Measurements from ENCODE around the gene NDUFA5.

The NDUFA5 gene

DNA sequence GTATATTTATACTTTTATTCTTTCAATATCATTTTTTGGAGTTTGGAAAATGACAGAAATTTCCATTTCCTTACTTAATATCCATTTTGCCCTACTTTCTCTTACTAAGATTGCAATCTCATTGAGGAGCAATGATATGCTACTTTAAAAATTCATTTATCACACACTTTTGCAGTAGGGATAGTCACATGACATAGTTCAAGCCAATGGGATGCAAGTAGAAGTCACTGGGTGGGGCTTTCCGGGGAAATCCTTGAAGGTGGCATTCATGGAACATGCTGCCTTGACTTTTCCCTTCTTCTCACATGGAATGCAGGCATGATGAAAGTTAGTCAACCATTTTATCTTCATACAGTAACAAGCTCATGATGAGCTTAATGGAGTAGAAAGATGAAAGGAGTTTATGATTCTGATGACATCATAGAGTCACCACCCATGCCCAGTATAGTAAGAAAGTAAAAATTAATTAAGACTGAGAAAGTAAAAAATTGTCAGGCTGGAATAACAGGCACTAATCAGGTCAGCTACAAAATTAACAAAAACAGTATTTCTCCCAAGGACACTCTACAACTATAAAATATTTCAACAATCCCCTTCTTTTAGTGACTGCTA is 56.6 kb downstream of the NDUFA5 start:
- DNase-seq: no peak

DNA sequence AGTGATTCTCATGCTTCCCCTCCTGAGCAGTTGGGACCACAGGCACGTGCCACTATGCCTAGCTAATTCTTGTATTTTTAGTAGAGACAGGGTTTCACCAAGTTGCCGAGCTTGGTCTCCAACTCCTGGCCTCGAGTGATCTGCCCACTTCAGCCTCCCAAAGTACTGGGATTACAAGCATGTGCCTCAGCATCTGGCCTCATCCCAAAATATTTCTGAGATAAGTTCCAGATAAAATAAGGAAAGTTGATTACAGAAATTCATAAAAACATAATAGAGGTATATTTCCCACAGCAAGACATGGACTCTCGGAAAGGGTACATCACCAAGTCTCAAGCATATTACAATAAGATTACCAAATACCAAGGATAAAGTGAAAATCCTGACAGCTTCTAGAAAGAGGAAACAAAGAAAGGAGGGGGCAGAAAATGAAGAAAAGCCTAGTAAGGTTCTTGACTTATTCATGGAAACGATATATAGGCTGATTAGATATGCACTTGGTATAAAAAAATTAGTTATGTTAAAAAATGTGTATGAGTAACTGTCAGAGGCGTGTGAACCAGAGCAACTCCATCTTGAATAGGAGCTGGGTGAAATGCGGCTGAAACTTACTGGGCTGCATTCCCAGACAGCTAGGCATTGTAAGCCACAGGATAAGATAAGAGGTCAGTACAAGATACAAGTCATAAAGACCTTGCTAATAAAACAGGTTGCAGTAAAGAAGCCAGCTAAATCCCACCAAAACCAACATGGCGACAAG is 58.2 kb downstream of the NDUFA5 start:
- no peak for DNase-seq

- no peak for DNase-seq
Measured at GRCh38 chr7:123498601-123499000, 59.0 kb downstream of the NDUFA5 start.

- DNase-seq: no peak
Measured at GRCh38 chr7:123498031-123498430, 59.6 kb downstream of the NDUFA5 start.

DNA sequence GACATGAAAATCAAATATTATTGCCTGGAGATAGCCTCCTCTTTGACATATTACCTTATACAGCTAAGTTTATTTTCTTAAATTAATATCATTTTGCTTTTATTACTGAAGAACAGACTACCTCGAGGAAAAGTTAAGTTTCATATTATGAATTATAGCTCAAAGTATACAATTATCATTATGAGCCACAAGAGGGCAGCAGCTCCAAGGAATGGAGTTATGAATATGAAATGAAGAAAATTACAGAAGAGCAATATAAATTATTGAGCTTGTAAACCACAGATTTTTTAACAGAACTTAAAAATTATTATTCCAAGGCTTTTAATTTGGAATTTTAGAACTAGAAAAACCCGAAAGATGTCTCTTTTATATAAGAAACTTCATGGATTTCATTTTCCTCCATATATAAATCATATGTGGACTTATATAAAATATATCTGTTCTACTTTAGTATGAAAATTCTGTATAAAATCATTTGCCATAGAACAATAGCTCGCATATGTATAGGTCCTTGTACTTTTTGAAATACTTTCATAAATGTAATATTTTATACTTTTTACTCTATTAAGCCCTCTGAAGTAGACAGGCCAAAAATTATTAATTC is 63.3 kb downstream of the NDUFA5 start:
- DNase-seq: no peak

DNA sequence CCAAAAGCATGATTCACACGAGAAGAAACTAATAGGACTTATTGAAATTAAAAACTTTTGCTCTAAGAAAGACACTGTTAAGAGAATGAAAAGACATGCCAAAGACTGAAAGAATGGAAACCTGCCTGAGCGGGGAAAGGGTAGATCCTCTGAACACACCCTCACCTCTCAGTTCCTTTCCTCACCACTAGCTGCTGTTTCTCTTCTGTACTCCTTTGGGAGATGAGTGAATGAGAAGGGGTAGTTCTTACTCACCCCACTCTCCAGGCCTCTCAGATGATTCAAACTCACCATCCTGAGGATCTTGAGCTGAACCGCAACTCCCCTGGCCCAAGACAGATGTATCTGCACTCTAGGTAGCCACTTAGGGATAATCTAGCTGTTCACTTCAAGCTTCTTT is 65.1 kb downstream of the NDUFA5 start:
- no peak for DNase-seq
